ENCODE measurements around the gene OOSP1. TPM values are rescaled to one million over a fixed set of nuclear protein-coding genes. Genes with fewer than 3 reads are reported as not detected.

Gene OOSP1
- total and polyA plus RNA-seq, 2 donors (not counting 3 experiments of a cell fraction or from before 2014, with no cell fraction given) = 0.11 TPM; not detected in 1

DNA sequence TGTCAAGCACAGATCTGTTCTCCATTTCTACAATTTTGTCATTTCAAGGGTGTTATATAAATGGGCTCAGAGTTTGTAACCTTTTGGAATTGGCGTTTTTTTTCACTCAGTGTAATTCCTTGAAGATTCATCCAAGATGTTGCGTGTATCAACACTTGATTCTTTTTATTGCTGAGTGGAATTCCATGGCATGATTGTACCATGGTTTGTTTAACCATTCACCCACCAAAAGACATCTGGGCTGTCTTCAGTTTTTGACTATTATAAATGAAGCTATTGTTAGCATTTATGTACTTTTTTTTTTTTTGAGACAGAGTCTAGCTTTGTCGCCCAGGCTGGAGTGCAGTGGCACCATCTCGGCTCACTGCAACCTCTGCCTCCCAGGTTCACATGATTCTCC lies 2.9 kb downstream of the OOSP1 start:
- dilution Hi-C loops (cut with MboI; ENCODE audit: extremely low pct_ligation_motif_present, low sequenced_read_pairs) = no loop called here
- H3K4me3 ChIP-seq (replicated peaks in 1 of 3; ENCODE audit: insufficient read depth in 1 of 3, low read depth in 1 of 3, low read length in 3 of 3) = no peak overlapping the region
- no TSS peak for BruUV-seq (replicated peaks)
- H3K9me3 ChIP-seq (replicated peaks; ENCODE audit: control insufficient read depth, insufficient read depth, low read length) = no peaks in the 10 kb centered on the region
- TF ChIP-seq JUN (IDR thresholded peaks at IDR 0.05; ENCODE audit: borderline replicate concordance, insufficient read depth, insufficient read length, low read depth) (no peak), POLR2A (IDR thresholded peaks at IDR 0.05; ENCODE audit: low read depth, low read length) (no peak), FOS (IDR thresholded peaks at IDR 0.05; ENCODE audit: borderline replicate concordance, insufficient read depth, low read length) (no peak), MYC (IDR thresholded peaks at IDR 0.05; ENCODE audit: low read depth, low read length) (no peak), GATA2 (IDR thresholded peaks at IDR 0.05; ENCODE audit: insufficient read depth, insufficient read length, low read depth, low read length) (no peak), EZH2 (IDR thresholded peaks at IDR 0.05; ENCODE audit: borderline replicate concordance, low read depth, low read length, severe bottlenecking) (no peak), POLR2AphosphoS5 (IDR thresholded peaks at IDR 0.05; ENCODE audit: insufficient read depth, low read depth, low read length) (no peak)
- TF ChIP-seq, protein P1, sequence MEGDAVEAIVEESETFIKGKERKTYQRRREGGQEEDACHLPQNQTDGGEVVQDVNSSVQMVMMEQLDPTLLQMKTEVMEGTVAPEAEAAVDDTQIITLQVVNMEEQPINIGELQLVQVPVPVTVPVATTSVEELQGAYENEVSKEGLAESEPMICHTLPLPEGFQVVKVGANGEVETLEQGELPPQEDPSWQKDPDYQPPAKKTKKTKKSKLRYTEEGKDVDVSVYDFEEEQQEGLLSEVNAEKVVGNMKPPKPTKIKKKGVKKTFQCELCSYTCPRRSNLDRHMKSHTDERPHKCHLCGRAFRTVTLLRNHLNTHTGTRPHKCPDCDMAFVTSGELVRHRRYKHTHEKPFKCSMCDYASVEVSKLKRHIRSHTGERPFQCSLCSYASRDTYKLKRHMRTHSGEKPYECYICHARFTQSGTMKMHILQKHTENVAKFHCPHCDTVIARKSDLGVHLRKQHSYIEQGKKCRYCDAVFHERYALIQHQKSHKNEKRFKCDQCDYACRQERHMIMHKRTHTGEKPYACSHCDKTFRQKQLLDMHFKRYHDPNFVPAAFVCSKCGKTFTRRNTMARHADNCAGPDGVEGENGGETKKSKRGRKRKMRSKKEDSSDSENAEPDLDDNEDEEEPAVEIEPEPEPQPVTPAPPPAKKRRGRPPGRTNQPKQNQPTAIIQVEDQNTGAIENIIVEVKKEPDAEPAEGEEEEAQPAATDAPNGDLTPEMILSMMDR (IDR thresholded peaks at IDR 0.05; ENCODE audit: extremely low read depth in 1 of 2, insufficient read depth in 1 of 2, low read depth in 1 of 2, low read length in 2 of 2) = no peak
- TF ChIP-seq, protein P2, sequence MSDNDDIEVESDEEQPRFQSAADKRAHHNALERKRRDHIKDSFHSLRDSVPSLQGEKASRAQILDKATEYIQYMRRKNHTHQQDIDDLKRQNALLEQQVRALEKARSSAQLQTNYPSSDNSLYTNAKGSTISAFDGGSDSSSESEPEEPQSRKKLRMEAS (IDR thresholded peaks at IDR 0.05; ENCODE audit: insufficient read depth, insufficient read length) = no peak
- H3K27me3 ChIP-seq (ENCODE audit: control insufficient read depth in 2 of 2, insufficient read depth in 2 of 2, low read length in 2 of 2) = peaks cover 2 to 3% of the 10 kb centered on the region in 2 experiments
- no peak overlapping the region for H3K9ac ChIP-seq (replicated peaks; ENCODE audit: extremely low read depth, insufficient read depth, low read length)
- H2AFZ ChIP-seq (ENCODE audit: low read depth, low read length) = no peak overlapping the region
- H3K79me2 ChIP-seq (ENCODE audit: control insufficient read depth, insufficient read depth, low read length) = no peaks in the 10 kb centered on the region
- no peak for FAIRE-seq
- ChIA-PET CTCF (interaction anchor here (1.4 kb wide), 1 partner anchor 22 kb away, joined by 4 read pairs; no protein-coding TSS in a partner anchor), POLR2A (no interaction called here)
- no peak overlapping the region for H3K27ac ChIP-seq (ENCODE audit: insufficient read depth, low read depth, low read length)
- H4K20me1 ChIP-seq (replicated peaks; ENCODE audit: control insufficient read depth, extremely low read depth, insufficient read depth, low read length) = no peaks in the 10 kb centered on the region
- no peaks in the 10 kb centered on the region for H3K4me1 ChIP-seq (ENCODE audit: control insufficient read depth, extremely low read depth, insufficient read depth, low read length)
- no peak for DNase-seq (ENCODE audit: low read depth, low spot score)
- H3K9me1 ChIP-seq (replicated peaks; ENCODE audit: control insufficient read depth, extremely low read depth, insufficient read depth, low read length) = no peaks in the 10 kb centered on the region
- H3K36me3 ChIP-seq (ENCODE audit: control insufficient read depth in 2 of 2, extremely low read depth in 1 of 2, insufficient read depth in 2 of 2, low read length in 2 of 2) = no peaks in the 10 kb centered on the region
- intact Hi-C loops (cut with micrococcal nuclease) = no loop called here
- no peak overlapping the region for H3K4me2 ChIP-seq (ENCODE audit: insufficient read depth, low read length)

All from endothelial cell of umbilical vein (primary cell).